Ecto neural progenitor cell (in vitro differentiated cells): ENCODE measurements around the gene SCARB2.

Source experiments
- DNase-seq: peaks from one replicate; pipeline ENCODE4 v3.0.0-alpha.2; 2018; ENCODE audit warnings: low spot score

SCARB2 gene

GRCh38 chr4:76224171-76224570 lies 10.5 kb upstream of the SCARB2 start:
- no peak for DNase-seq

DNA sequence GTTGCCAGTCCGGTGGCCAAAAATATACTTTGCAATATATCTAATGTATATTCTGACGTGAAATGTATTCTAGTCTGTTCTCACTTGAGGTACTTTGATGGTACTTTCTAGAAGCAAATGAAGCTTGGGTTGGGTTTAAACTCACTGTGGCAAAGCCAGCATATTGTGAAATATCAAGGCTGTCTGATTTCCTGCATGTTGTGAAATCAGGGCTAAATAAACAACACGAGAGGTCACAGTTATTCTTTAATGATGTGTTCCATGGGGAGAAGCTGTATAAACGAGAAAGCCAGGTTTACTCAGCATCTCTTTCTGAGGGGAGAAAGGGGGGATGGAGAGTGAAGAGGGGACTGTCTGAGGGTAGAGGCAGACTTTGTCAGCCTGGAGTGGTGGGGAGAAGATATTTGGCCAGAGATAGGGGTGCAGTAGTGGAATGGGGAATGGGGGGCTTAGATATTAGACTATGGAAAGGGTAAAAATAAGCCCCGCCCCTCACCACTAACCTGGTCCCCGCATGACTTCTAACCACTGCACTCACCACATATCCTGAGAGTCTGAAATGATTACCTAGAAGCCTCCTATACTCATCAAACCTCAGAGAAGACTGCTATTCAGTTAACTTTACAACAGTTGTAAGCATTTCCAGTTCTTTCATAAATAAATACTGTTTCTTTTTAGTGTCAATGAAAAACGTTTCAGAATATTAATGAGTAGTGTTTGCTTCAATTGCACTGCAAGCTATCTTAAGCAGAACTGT lies 5.9 kb upstream of the SCARB2 start:
- no peak for DNase-seq

- no peak for DNase-seq
These were observed 3.6 kb upstream of the SCARB2 start for GRCh38 chr4:76216975-76217814.

DNA sequence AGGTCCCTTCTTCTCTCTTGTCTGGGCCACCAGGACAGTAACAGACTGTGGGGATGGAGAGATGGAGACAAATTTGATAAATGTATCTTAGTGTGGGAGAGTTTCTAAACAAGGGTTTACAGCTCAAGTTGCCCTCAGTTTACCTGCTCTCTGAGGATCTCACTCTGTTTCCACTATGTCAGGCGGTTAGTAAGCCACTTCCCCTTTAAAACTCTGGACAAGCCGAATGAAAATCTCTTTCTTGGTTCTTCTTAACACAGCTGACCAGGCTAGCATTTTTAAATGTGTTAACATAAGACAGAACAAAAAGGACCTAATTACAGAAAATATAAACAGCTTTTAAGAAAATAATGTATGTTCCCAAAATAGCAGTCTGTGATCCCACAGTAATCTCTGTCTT lies 2.9 kb upstream of the SCARB2 start:
- no peak for DNase-seq

GRCh38 chr4:76215077-76215476 lies 1.5 kb upstream of the SCARB2 start:
- no peak for DNase-seq

GRCh38 chr4:76214177-76214675 lies 602 bp upstream of the SCARB2 start:
- no peak for DNase-seq

GRCh38 chr4:76212851-76213414 lies 691 bp downstream of the SCARB2 start:
- DNase-seq, result no peak

- DNase-seq, result no peak
These were observed 1.6 kb downstream of the SCARB2 start for GRCh38 chr4:76211769-76212708.

DNA sequence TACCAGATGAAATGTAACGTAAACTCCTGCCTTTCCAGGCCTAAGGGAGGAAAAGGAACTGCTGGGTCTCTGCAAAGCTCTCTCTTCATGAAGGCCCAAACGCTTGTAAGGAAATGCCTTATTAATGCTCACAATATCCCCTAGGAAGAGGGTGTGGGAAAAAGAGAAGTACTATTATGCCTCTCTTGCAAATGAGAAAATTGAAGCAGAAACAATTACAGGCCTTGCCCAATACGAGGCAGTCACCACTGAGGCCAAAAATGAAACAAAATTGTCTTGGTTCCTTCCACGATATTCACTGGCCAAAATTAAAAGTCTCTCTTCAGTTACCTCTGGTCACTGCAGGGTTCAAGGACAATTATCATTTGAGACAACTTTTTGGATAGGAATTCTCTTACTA lies 3.2 kb downstream of the SCARB2 start:
- DNase-seq, result no peak

DNA sequence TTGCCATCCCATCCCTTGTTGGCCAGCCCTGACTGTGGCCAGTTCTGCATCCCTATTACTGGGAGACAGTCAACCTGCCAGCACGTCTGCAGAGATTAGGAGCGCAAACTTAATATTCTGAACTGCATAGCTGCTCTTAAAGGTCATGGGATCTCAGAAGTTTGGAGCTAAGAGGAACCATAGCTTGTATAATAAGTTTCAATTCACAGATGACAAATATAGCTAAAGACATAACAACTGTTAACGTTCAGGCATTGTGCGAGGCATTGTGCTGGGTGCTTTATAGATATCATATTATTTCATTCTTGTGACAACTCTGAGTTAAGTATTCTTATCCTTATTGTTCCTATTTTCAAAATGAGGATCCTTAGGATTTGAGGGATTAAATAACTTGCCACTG lies 3.7 kb downstream of the SCARB2 start:
- DNase-seq, result no peak

DNA sequence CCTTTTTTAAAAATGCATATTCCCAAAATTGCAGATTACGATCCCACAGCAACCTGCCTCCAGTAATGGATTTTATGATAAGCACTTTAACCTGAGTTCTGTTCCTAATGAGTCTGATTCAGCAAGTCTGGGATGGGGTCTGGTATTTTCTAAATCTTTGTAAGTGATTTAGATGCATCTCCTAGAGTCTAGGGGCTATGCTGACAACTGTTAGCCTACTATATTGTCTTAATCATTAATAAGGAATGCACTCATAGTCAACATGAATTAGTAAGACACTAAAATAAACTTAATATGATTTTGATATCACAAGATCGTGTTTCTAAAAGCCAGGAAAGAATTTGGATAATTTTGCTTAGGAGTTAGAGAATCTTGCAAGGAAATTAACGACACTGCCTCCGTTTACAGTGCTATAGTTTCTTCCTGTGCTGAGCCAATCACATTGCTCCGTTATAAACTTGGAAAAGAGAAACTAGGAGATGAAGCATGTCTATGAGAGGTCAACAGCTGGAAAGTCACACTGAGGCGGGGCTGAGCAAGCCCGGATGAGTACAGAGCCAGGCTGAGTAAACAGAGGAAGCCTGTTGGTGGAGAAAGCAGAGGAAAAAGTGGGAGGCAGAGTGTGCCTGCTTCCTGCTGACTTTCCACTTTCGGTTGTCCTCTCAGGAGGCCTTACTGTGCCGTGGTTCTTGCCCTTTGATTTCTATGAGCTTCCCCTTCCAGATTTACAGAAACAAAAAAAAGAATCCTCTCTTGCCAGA lies 5.4 kb downstream of the SCARB2 start:
- no peak for DNase-seq

DNA sequence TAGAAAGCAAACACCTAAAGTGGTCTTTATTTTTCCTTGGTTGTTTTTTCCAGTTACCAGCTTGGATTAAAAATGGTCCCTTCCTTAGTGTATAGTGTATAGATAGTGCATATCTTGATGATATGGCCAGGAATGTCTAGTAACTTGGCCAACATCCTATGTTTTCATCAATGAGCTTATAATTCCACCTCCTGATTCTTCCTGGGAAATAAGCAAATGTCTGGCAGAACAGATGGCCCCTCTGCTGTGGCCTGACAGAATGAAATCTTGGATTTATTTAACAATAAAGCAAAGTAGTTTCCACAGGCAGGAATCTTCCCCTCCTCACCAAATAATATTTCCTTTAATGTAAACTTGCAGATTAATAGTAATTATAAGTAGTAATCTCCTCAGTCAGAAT lies 6.1 kb downstream of the SCARB2 start:
- no peak for DNase-seq

DNA sequence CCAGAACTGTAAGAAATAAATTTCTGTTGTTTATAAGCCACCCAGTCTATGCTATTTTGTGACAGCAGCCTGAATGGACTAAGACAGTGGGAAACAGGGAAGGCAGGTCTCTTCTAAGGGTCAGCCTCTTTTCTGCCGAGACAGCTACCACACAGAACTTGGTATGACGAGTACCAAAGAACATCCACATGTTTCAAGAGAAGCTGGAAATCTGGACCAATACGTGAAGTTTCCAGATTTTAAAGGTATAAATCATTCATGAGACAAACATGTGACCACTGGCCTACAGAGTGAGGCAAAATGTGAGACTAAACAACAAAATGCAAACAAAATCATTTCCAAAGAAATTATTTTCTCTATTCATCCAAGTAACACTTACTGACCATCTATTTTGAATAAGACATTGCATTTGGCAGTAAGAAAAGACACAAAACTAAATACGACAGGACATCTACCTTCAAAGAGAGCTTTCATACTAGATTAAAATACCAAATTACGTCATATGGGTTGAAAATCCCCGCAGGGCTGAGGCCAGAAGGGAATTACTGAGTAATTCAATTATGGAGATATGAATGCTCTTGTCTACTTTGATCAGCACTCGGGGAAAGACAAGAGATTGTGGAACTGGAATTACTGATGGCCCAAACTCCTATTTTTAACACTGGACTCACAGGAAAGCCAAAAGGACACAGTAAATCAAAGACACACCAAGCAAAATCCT lies 7.2 kb downstream of the SCARB2 start:
- DNase-seq, result no peak

- no peak for DNase-seq
These were observed 8.1 kb downstream of the SCARB2 start for GRCh38 chr4:76205476-76205875.

GRCh38 chr4:76204936-76205335 lies 8.7 kb downstream of the SCARB2 start:
- DNase-seq, result no peak

GRCh38 chr4:76203541-76203940 lies 10.1 kb downstream of the SCARB2 start:
- DNase-seq, result no peak

DNA sequence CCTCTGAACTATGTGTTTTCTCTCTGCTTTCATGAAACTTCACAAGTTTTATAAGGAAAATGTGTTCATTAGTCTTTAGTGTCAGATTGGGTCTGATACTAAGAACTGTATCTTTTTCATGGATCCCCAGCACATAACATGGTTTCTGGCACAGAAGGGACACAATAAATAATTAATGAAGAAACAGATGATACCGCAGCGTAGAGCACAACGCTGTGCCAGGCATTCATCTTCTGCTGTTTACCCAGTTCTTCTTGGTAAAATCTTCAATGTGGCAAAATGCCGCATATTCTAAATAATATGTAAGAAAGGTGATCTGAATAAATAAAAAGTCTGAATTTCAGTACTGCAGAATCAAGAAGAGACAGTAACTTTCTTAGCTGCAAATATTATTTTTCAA lies 12.3 kb downstream of the SCARB2 start:
- DNase-seq, result no peak

- no peak for DNase-seq
These were observed 12.8 kb downstream of the SCARB2 start for GRCh38 chr4:76200771-76201231.

DNA sequence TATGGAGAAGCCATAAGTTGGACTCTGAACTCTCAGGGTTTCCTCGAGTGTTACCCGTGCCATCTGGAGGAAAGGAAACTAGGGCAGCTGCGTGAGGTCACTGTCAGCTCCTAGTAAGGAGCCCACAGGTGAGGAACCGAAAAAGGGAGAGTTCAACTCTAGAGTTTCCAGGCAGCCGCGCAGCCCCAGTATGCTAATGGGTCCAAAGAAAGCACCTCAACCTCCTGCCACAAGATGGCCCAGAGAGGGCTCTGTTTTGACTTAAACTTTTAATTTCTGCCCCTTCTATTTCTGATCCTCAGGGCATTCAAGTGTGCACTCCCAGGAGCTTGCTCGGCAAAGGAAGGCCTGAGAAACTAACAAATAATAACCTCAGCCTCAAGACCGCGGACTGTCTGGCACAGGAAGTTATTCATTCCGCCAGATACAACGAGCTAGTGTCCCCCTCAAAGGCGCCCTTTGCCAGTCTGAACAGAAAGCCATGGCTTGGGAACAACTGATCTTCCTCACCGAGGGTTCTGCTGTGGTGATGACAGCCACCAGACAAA lies 13.9 kb downstream of the SCARB2 start:
- DNase-seq, result no peak
